K562 (cell line): ENCODE data around the gene GOLGA8O. TPM values are rescaled to one million over a fixed set of nuclear protein-coding genes. Genes with fewer than 3 reads are reported as not detected.
"Not testable (repeated sequence)": the region's sequence is repeated elsewhere in the genome, so short reads cannot be mapped to it uniquely, and the experiment has no call there.

Experiments
- ATAC-seq: fragments of 200-7000 bp; cut with Tn5 transposase; 3 replicates; pipeline ENCODE4 v1.9.1; 2020; ENCODE audit warnings: moderate library complexity
- Bru-seq: library from RNA; stranded (reverse); fragments of 400-500 nt; gene quantifications from one replicate; lab custom pipeline; 2021; lab: Mats Ljungman, UMichigan
- BruChase-seq, 2 experiments: library from RNA; stranded (reverse); fragments of 400-500 nt; gene quantifications; one replicate each; lab custom pipeline; 2021; lab: Mats Ljungman, UMichigan
- BruUV-seq: library from RNA; stranded (reverse); fragments of 400-500 nt; replicated peaks from 2 replicates; lab custom pipeline; 2021; lab: Mats Ljungman, UMichigan
- CTCF ChIA-PET: fragments of 300-600 bp; formaldehyde crosslinking; extraction: SDS; loops from one replicate; lab custom pipeline; 2021; ENCODE audit warnings: low intra/inter-chr PET ratio; lab: Yijun Ruan, JAX
- POLR2A ChIA-PET: fragments of 300-600, 350-650 bp; sonication (Branson Sonifier 250); formaldehyde crosslinking; extraction: SDS; loops from one replicate; lab custom pipeline; 2021; ENCODE audit warnings: antibody characterized with exemption, inconsistent platforms; lab: Yijun Ruan, JAX
- DNase-seq, 4 experiments: peaks; one replicate each; pipeline versions ENCODE4 v3.0.0 to v3.0.0-alpha.2; 2011 to 2018; ENCODE audit warnings: low spot score in 3 of 4, mixed read lengths in 3 of 4; ENCODE audit errors: extremely low read depth in 1 of 4
- FAIRE-seq: peaks from 2 replicates; lab custom pipeline; 2011; peaks lifted over from hg19 to GRCh38; lab: Jason Lieb, UNC
- H2AFZ ChIP-seq: 2 replicates; pipeline ENCODE4 v1.6.0; 2011; ENCODE audit warnings: low read depth, low read length, control low read depth, inconsistent platforms
- H3K27ac ChIP-seq: fragments of 200-600 bp; 3 replicates; pipeline ENCODE4 v1.8.0; 2011; ENCODE audit warnings: low read depth, mild to moderate bottlenecking, control low read depth, inconsistent platforms, low read length, moderate library complexity, mixed read lengths; ENCODE audit errors: extremely low read depth
- H3K27me3 ChIP-seq, 2 experiments: fragments of 300-600 bp in 1 of 2; 2 replicates in 1 of 2; 3 replicates in 1 of 2; pipeline versions ENCODE4 v1.6.0 to v1.8.0; 2011; ENCODE audit warnings: inconsistent platforms in 2 of 2, low read length in 2 of 2, mild to moderate bottlenecking in 1 of 2, mixed read lengths in 1 of 2, moderate library complexity in 1 of 2; ENCODE audit not compliant: control insufficient read depth in 2 of 2, insufficient read depth in 2 of 2
- H3K36me3 ChIP-seq: fragments of 300-600 bp; 3 replicates; pipeline ENCODE4 v1.8.0; 2011; ENCODE audit warnings: mild to moderate bottlenecking, low read length, inconsistent platforms; ENCODE audit not compliant: control insufficient read depth, insufficient read depth
- H3K4me1 ChIP-seq, 2 experiments: fragments of 200-600 bp in 1 of 2; replicated peaks in 1 of 2; 2 replicates in 1 of 2; 3 replicates in 1 of 2; pipeline versions ENCODE4 v1.5.1 to v1.8.0; 2011; ENCODE audit warnings: inconsistent platforms in 2 of 2, low read length in 2 of 2, mild to moderate bottlenecking in 1 of 2, mixed read lengths in 1 of 2, moderate library complexity in 1 of 2; ENCODE audit not compliant: control insufficient read depth in 2 of 2, insufficient read depth in 2 of 2
- H3K4me2 ChIP-seq: 2 replicates; pipeline ENCODE4 v1.6.1; 2011; ENCODE audit warnings: low read length, control low read depth, inconsistent platforms, mixed read lengths; ENCODE audit not compliant: insufficient read depth
- H3K4me3 ChIP-seq: fragments of 200-600 bp; sonication (generic), shearing (Covaris generic); 2 replicates; pipeline ENCODE4 v1.5.1; 2016; ENCODE audit warnings: control low read depth, inconsistent platforms
- H3K79me2 ChIP-seq: fragments of 200-600 bp; 3 replicates; pipeline ENCODE4 v1.8.0; 2011; ENCODE audit warnings: low read length, inconsistent platforms; ENCODE audit not compliant: control insufficient read depth, insufficient read depth
- H3K9ac ChIP-seq, 2 experiments: 2 replicates each; pipeline versions ENCODE4 v1.6.0 to v1.6.1; 2011; ENCODE audit warnings: low read depth in 2 of 2, low read length in 2 of 2, control low read depth in 1 of 2, inconsistent platforms in 1 of 2, mild to moderate bottlenecking in 1 of 2, mixed read lengths in 1 of 2; ENCODE audit not compliant: insufficient read depth in 1 of 2
- H3K9me1 ChIP-seq: one replicate; pipeline ENCODE4 v1.6.0; 2011; ENCODE audit warnings: inconsistent platforms, mild to moderate bottlenecking, low read length, moderate library complexity; ENCODE audit not compliant: control insufficient read depth, insufficient read depth
- H3K9me3 ChIP-seq: replicated peaks from 2 replicates; pipeline ENCODE4 v1.5.1; 2011; ENCODE audit warnings: low read depth, low read length, inconsistent platforms; ENCODE audit not compliant: control insufficient read depth, insufficient read depth
- H4K20me1 ChIP-seq: replicated peaks from 2 replicates; pipeline ENCODE4 v1.6.1; 2011; ENCODE audit warnings: low read length, inconsistent platforms, mixed read lengths; ENCODE audit not compliant: control insufficient read depth, insufficient read depth
- WGBS: fragments of 100-300 bp; shearing (Covaris generic); methylation state at CpG from one replicate; pipeline ENCODE4 v1.1.6; 2016; ENCODE audit warnings: low coverage, mixed read lengths; ENCODE audit not compliant: insufficient coverage; ENCODE audit errors: missing lambda C conversion rate; 5-methylcytosine and 5-hydroxymethylcytosine counted together
- in situ Hi-C: fragments of 300-500 bp; cut with MboI; formaldehyde crosslinking; loops from 4 replicates; pipeline ENCODE4 v1.15.0; 2018; ENCODE audit warnings: inconsistent platforms, mixed read lengths
- intact Hi-C: fragments of 100-400 bp; cut with micrococcal nuclease; formaldehyde crosslinking; loops from 2 replicates; pipeline ENCODE4 v1.14.2; 2022
- long read RNA-seq, 3 experiments: library from polyadenylated mRNA in 2 of 3; library from RNA in 1 of 3; unstranded in 2 of 3; stranded (forward) in 1 of 3; transcript quantifications; one replicate each; pipeline ENCODE4 v2.0.0, GENCODE V29; 2019 to 2022
- polyA minus RNA-seq, 3 experiments: library from RNA; depleted of rRNA, polyadenylated mRNA; stranded (reverse); fragments of >200 nt; gene quantifications; 2 replicates each; pipeline ENCODE4 v1.2.3, GENCODE V29; 2011
- polyA plus RNA-seq, 8 experiments: library from polyadenylated mRNA; depleted of rRNA in 4 of 8; stranded (reverse) in 5 of 8; unstranded in 3 of 8; fragments of >200 nt; fragmentation: Nextera tagmentation in 2 of 8; fragmentation: Illumina TruSeq in 1 of 8; extraction: Ambion mirVana in 2 of 8; extraction: Trizol in 1 of 8; gene quantifications; 2 replicates each; pipeline versions ENCODE4 v1.2.1 to v1.2.3, GENCODE V29; 2011 to 2014; ENCODE audit warnings: inconsistent platforms in 1 of 8, missing spikeins in 1 of 8
- total RNA-seq, 7 experiments: library from RNA; depleted of rRNA in 6 of 7; stranded (reverse); fragments of >200 nt in 6 of 7; fragmentation: Illumina TruSeq in 2 of 7; extraction: Trizol in 2 of 7; gene quantifications; 2 replicates each; pipeline versions ENCODE4 v1.2.1 to v1.2.3, GENCODE V29; 2011 to 2021; ENCODE audit warnings: low replicate concordance in 1 of 7

The GOLGA8O gene
- 0.51 TPM in 1 of 2 replicates, not detected in the other for total RNA-seq (2011; cell fraction: chromatin; rRNA removed; ENCODE audit: low replicate concordance)
- 0.33 TPM in 1 of 2 replicates, not detected in the other for total RNA-seq (2011; cell fraction: nucleolus; rRNA removed)
- not detected in 2 replicates for total RNA-seq (2011; cell fraction: nucleoplasm; rRNA removed)
- total RNA-seq (2014; rRNA removed) = 0.24 TPM in 1 of 2 replicates, not detected in the other
- total RNA-seq (2014; rRNA removed; fragmentation: Illumina TruSeq; extraction: Trizol) = not detected in 2 replicates
- 0.15 TPM in 1 of 2 replicates, not detected in the other for total RNA-seq (2015; rRNA removed; fragmentation: Illumina TruSeq; extraction: Trizol)
- 0.22 and 0.31 TPM in 2 replicates for total RNA-seq (2021)
- polyA plus RNA-seq (2011; rRNA removed) = 0.04 TPM in 2 replicates
- polyA plus RNA-seq (2011; cell fraction: cytosol; rRNA removed) = not detected in 2 replicates
- polyA plus RNA-seq (2011; cell fraction: nucleus; rRNA removed) = 0.18 and 0.22 TPM in 2 replicates
- polyA plus RNA-seq (2012) = 0.12 and 0.19 TPM in 2 replicates
- 0.15 TPM in 1 of 2 replicates, not detected in the other for polyA plus RNA-seq (2014; fragmentation: Illumina TruSeq; extraction: Trizol)
- polyA plus RNA-seq (2014; fragmentation: Nextera tagmentation; extraction: Ambion mirVana) = not detected
- 0.04 TPM in 1 of 2 replicates, not detected in the other for polyA plus RNA-seq (2014; rRNA removed)
- polyA minus RNA-seq (2011; rRNA and poly(A)+ RNA removed) = not detected in 2 replicates
- not detected in 2 replicates for polyA minus RNA-seq (2011; cell fraction: cytosol; rRNA and poly(A)+ RNA removed)
- polyA minus RNA-seq (2011; cell fraction: nucleus; rRNA and poly(A)+ RNA removed) = 0.13 TPM in 1 of 2 replicates, not detected in the other
- Bru-seq, nascent RNA = percentile 15 among the genes with signal in this experiment
- percentile 10 among the genes with signal in this experiment for BruChase-seq, experiment 1, labeled RNA remaining after a 2-hour chase
- BruChase-seq, experiment 2, labeled RNA remaining after a 6-hour chase = percentile 20 among the genes with signal in this experiment
- long read RNA-seq, experiment 1 = 0 reads
- long read RNA-seq, experiment 2 = 0 reads
- long read RNA-seq, experiment 3 = 0 reads

GRCh38 chr15:32455534-32455933 lies at the start of gene GOLGA8O:
TSS of gene GOLGA8O (minus strand) at chr15:32455634. CDS start at chr15:32455536, 98 bp downstream.
- H2AFZ ChIP-seq, BruUV-seq, CTCF ChIA-PET: not testable (repeated sequence)

GRCh38 chr15:32504152-32504811 lies 48.8 kb upstream of the GOLGA8O start:
- H3K36me3 ChIP-seq, H3K79me2 ChIP-seq, H3K4me1 ChIP-seq, H3K27ac ChIP-seq, H3K9me1 ChIP-seq, H3K4me3 ChIP-seq, H3K9ac ChIP-seq, H2AFZ ChIP-seq, CTCF ChIA-PET, FAIRE-seq, H4K20me1 ChIP-seq, POLR2A ChIA-PET, H3K9me3 ChIP-seq, ATAC-seq, H3K4me2 ChIP-seq, intact Hi-C loops, H3K27me3 ChIP-seq, in situ Hi-C loops, DNase-seq, BruUV-seq: not testable (repeated sequence)
- no CpG with 5 or more reads among the region's 8 CpGs for WGBS

More at GRCh38 chr15:32455534-32455933, at the start of gene GOLGA8O:
- no CpG with 5 or more reads among the region's 7 CpGs for WGBS
- H3K9me3 ChIP-seq, intact Hi-C loops, POLR2A ChIA-PET, H3K36me3 ChIP-seq, H3K9ac ChIP-seq, DNase-seq, H4K20me1 ChIP-seq, H3K27ac ChIP-seq, H3K79me2 ChIP-seq, in situ Hi-C loops, H3K9me1 ChIP-seq, FAIRE-seq, H3K4me3 ChIP-seq, ATAC-seq, H3K27me3 ChIP-seq, H3K4me1 ChIP-seq, H3K4me2 ChIP-seq: not testable (repeated sequence)

GRCh38 chr15:32502946-32503345 lies 47.5 kb upstream of the GOLGA8O start:
- POLR2A ChIA-PET, H3K4me3 ChIP-seq, H3K9me1 ChIP-seq, H3K9ac ChIP-seq, H2AFZ ChIP-seq, H3K79me2 ChIP-seq, in situ Hi-C loops, BruUV-seq, H3K9me3 ChIP-seq, H3K27me3 ChIP-seq, H3K4me2 ChIP-seq, intact Hi-C loops, H3K4me1 ChIP-seq, H3K36me3 ChIP-seq, DNase-seq, H4K20me1 ChIP-seq, CTCF ChIA-PET, H3K27ac ChIP-seq: not testable (repeated sequence)
- FAIRE-seq (peak; percentile 19), ATAC-seq (peak; percentile 31; the same call in 1 of the 3 replicates)
- 4% methylated on average over 1 of the region's 1 CpG for WGBS
